Nephron progenitor cell (in vitro differentiated cells): Measurements from ENCODE around the gene DDX42.

ENCODE experiments used
- DNase-seq: peaks from one replicate; pipeline ENCODE4 v3.0.0; 2021
- H3K27ac Mint-ChIP-seq: 2 replicates; pipeline ENCODE4 v1.8.0; 2021; ENCODE audit warnings: mild to moderate bottlenecking, moderate library complexity, mixed read lengths
- H3K27me3 Mint-ChIP-seq: 2 replicates; pipeline ENCODE4 v1.8.0; 2021; ENCODE audit warnings: mild to moderate bottlenecking, low read depth, mixed read lengths; ENCODE audit not compliant: poor library complexity
- H3K36me3 Mint-ChIP-seq: 2 replicates; pipeline ENCODE4 v1.8.0; 2021; ENCODE audit warnings: low read depth, mixed read lengths
- H3K4me1 Mint-ChIP-seq: 2 replicates; pipeline ENCODE4 v1.8.0; 2021; ENCODE audit warnings: mixed read lengths
- H3K4me3 Mint-ChIP-seq: 2 replicates; pipeline ENCODE4 v1.8.0; 2021; ENCODE audit warnings: mild to moderate bottlenecking, moderate library complexity, mixed read lengths
- H3K9me3 Mint-ChIP-seq: 2 replicates; pipeline ENCODE4 v1.8.0; 2021; ENCODE audit warnings: mild to moderate bottlenecking, moderate library complexity, mixed read lengths
- TF ChIP-seq, protein P1 (sequence below): fragments of 200-600 bp; sonication (generic); IDR thresholded peaks from 2 replicates; pipeline ENCODE4 v1.5.0; 2021; ENCODE audit warnings: antibody characterized with exemption

Gene DDX42, protein sequence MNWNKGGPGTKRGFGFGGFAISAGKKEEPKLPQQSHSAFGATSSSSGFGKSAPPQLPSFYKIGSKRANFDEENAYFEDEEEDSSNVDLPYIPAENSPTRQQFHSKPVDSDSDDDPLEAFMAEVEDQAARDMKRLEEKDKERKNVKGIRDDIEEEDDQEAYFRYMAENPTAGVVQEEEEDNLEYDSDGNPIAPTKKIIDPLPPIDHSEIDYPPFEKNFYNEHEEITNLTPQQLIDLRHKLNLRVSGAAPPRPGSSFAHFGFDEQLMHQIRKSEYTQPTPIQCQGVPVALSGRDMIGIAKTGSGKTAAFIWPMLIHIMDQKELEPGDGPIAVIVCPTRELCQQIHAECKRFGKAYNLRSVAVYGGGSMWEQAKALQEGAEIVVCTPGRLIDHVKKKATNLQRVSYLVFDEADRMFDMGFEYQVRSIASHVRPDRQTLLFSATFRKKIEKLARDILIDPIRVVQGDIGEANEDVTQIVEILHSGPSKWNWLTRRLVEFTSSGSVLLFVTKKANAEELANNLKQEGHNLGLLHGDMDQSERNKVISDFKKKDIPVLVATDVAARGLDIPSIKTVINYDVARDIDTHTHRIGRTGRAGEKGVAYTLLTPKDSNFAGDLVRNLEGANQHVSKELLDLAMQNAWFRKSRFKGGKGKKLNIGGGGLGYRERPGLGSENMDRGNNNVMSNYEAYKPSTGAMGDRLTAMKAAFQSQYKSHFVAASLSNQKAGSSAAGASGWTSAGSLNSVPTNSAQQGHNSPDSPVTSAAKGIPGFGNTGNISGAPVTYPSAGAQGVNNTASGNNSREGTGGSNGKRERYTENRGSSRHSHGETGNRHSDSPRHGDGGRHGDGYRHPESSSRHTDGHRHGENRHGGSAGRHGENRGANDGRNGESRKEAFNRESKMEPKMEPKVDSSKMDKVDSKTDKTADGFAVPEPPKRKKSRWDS

DNA sequence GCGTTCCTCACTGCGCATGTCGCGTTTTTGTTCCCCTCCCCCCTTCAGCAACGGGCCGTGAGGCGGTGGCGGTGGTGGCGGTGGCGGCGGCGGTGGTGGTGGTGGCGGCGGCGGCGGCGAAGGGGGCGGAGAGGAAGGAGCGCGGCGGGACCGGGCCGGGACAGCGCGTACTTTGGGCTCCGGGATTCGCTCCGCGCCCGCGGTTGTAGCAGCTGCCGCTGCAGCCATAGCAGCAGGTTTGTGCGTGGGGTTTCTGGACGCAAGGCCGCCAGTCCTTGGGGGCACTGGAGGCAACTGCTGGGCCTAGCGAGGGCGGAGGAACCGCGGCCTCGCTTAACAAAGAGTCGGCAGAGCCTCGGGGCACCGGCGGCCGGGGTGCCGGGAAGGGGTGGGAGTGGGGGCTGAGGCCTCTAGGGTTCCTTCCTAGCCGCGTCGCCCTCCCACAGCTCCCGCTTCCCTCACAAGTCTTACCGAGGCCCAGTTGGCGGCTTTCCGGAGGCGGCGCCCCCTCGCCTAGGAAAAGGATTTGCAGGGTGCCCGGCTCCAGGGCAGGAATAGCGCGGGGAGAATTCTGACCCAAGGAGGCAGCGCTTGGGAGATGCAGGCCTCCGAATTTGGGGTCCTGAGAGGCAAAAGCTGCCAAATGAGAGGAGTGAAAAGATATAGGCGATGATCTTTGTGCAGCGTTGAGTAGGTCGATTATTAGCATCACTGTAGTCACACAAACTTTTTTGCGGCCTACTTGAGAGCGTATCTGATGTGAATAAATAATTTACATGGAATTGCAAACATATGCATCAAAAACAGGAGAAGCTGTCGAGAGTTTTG is at the start of gene DDX42:
TSS of gene DDX42 (plus strand) at position 30 of the 828 bp plus-strand sequence. CDS start 12,880 bp downstream, outside the sequence.
- TF ChIP-seq, protein P1, sequence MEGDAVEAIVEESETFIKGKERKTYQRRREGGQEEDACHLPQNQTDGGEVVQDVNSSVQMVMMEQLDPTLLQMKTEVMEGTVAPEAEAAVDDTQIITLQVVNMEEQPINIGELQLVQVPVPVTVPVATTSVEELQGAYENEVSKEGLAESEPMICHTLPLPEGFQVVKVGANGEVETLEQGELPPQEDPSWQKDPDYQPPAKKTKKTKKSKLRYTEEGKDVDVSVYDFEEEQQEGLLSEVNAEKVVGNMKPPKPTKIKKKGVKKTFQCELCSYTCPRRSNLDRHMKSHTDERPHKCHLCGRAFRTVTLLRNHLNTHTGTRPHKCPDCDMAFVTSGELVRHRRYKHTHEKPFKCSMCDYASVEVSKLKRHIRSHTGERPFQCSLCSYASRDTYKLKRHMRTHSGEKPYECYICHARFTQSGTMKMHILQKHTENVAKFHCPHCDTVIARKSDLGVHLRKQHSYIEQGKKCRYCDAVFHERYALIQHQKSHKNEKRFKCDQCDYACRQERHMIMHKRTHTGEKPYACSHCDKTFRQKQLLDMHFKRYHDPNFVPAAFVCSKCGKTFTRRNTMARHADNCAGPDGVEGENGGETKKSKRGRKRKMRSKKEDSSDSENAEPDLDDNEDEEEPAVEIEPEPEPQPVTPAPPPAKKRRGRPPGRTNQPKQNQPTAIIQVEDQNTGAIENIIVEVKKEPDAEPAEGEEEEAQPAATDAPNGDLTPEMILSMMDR, result no peak
- Mint-ChIP-seq H3K27me3 (peaks cover 3% of the 10 kb centered on the region), H3K9me3 (no peaks in the 10 kb centered on the region), H3K27ac (peak within 1 kb of the TSS; percentile 100), H3K36me3 (peaks cover 27% of the 10 kb centered on the region), H3K4me3 (peak within 1 kb of the TSS; percentile 100), H3K4me1 (peaks cover 37% of the 10 kb centered on the region)
- peak; percentile 95 for DNase-seq

DNA sequence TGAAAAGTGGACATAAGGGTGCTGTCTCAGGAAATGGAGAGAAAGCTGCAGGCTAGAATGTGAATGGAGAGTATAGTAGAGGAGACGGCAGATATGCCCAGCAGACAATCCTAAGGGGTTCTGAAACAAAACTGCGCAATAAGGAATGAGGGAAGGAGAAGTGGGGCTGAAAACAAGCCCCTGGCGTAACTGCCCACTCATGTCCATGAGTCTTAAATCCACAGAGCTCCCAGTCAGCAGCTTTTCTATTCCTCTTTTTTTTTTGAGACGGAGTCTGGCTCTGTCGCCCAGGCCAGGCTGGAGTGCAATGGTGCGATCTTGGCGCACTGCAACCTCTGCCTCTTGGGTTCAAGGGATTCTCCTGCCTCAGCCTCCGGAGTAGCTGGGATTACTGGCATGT is 38.3 kb upstream of the DDX42 start:
- no peak for DNase-seq
- H3K27me3 Mint-ChIP-seq, result peaks cover 3% of the 10 kb centered on the region
- H3K27ac Mint-ChIP-seq, result no peak overlapping the region
- TF ChIP-seq, protein P1, result no peak
- no peaks in the 10 kb centered on the region for H3K9me3 Mint-ChIP-seq
- H3K4me3 Mint-ChIP-seq, result no peak overlapping the region
- peaks cover 13% of the 10 kb centered on the region for H3K36me3 Mint-ChIP-seq
- peaks cover 7% of the 10 kb centered on the region for H3K4me1 Mint-ChIP-seq

GRCh38 chr17:63740464-63741142 is 33.4 kb upstream of the DDX42 start:
- Mint-ChIP-seq H3K9me3 (no peaks in the 10 kb centered on the region), H3K27ac (peak overlapping the region; percentile 70), H3K4me3 (peak overlapping the region; percentile 92), H3K36me3 (peaks cover 11% of the 10 kb centered on the region), H3K27me3 (peaks cover 3% of the 10 kb centered on the region), H3K4me1 (peaks cover 20% of the 10 kb centered on the region)
- no peak for DNase-seq
- TF ChIP-seq, protein P1, result no peak

DNA sequence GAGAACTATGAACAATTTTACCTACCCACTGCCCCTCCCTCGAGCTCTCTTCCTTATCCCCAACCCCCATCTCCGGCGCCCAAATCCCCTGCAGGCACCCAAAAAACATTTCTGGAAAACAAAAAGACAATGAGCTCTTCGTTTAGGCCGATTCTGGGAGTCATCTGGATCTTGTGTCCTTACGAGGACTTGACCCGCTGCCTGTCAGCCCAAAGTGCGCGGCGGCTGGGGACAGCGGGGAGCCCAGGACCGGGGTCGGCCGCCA is 32.9 kb upstream of the DDX42 start:
- H3K36me3 Mint-ChIP-seq, result peaks cover 16% of the 10 kb centered on the region
- TF ChIP-seq, protein P1, result no peak
- no peaks in the 10 kb centered on the region for H3K9me3 Mint-ChIP-seq
- peak overlapping the region; percentile 92 for H3K4me3 Mint-ChIP-seq
- peaks cover 3% of the 10 kb centered on the region for H3K27me3 Mint-ChIP-seq
- peak overlapping the region; percentile 70 for H3K27ac Mint-ChIP-seq
- DNase-seq, result no peak
- H3K4me1 Mint-ChIP-seq, result peaks cover 20% of the 10 kb centered on the region

DNA sequence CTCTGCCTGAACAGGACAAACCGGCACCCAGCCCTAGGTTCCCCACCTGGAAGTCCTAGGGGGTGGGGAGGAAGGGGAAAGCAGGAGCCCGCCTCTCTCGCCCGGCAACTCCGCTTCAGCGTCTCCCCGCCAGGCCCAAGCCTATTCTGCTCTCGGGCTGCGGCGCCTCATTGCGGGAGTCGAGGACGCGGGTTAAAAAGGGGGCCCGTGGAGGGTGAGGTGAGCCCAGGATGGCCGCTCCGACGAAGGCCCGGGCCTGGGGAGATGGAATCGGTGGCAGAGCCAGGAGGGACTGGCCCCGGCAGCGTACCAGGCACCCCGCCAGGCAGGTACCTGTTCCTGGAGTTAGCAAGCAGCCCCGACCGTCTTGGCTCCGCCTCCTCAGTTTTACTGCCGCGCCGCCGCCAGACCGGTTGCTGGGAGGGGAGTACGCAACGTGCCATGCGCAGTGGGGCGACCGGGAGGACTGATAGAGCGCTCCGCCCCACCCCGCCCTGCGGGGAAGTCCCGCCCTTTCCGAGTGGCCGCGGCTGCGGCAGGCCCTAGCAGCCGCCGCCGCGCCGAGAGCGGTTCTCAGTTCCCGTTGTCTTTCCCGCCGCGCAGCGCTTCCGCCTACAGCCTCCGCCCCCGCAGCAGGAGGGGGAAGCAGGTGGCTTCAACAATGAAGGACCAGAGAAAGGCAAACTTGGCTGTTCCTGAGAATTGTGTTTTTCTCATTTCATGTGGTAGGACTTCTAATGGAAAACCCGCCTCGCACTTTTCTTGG is 32.4 kb upstream of the DDX42 start, which contains the start of gene STRADA:
TSS of gene STRADA (minus strand) at position 392 of the 766 bp plus-strand sequence. CDS start 13,430 bp downstream, outside the sequence.
- TF ChIP-seq, protein P1, result no peak
- Mint-ChIP-seq H3K4me1 (peaks cover 20% of the 10 kb centered on the region), H3K4me3 (peak within 1 kb of the TSS; percentile 92), H3K27me3 (peaks cover under 1% of the 10 kb centered on the region), H3K36me3 (peaks cover 19% of the 10 kb centered on the region), H3K9me3 (no peaks in the 10 kb centered on the region), H3K27ac (peak within 1 kb of the TSS; percentile 95)
- DNase-seq, result peak; percentile 99
